ENCODE measurements around the gene DLG1. TPM values are rescaled to one million over a fixed set of nuclear protein-coding genes. Genes with fewer than 3 reads are reported as not detected.

The DLG1 gene
- total RNA-seq, 1 donor from 2014 or later, result 99.6 TPM

DNA sequence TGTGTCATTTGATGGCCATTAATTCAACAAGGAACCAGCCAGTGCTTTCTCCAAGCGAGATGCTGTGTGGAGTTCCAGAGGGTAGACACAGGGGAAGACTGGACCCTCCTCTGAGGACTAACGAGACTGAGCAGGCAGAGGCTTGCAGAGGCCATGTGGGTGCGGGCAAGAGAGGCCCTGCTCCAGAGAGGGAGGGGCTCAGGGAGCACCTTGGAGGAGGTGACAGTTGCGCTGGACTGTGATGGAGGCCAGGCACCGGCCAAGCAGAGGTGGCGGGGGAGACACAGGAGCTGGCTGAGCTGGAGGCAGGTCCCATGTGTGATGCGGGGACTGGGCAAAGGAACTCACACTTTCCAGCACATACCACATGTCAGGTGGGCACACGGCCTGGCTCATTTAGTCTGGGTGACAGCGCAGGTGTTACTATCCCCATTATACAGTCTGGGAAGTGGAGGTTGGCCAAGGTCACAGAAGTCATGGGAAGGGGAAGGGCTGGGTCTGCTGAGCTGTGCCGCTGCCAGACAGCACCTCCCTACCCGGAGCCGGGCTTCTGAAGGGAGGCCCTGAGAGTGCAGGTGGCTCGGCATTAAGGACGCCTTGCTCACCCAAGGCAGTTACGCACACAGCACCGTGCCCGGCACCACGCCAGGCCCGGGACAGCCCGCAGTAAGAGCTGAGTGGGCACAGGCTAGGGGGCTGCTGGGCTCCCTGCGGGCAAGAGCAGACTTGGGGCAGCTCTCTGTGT is 272.5 kb downstream of the DLG1 start:
- Mint-ChIP-seq H3K36me3 (ENCODE audit: insufficient read depth) (peaks cover 3% of the 10 kb centered on the region), H3K4me3 (ENCODE audit: low read depth) (no peak overlapping the region), H3K9me3 (ENCODE audit: low read depth) (no peaks in the 10 kb centered on the region), H3K27me3 (peaks cover 69% of the 10 kb centered on the region), H3K27ac (no peak overlapping the region), H3K4me1 (ENCODE audit: low read depth) (peaks cover 4% of the 10 kb centered on the region)
- DNase-seq (ENCODE audit: low spot score, unreplicated experiment), result no peak
- TF ChIP-seq, protein P1, sequence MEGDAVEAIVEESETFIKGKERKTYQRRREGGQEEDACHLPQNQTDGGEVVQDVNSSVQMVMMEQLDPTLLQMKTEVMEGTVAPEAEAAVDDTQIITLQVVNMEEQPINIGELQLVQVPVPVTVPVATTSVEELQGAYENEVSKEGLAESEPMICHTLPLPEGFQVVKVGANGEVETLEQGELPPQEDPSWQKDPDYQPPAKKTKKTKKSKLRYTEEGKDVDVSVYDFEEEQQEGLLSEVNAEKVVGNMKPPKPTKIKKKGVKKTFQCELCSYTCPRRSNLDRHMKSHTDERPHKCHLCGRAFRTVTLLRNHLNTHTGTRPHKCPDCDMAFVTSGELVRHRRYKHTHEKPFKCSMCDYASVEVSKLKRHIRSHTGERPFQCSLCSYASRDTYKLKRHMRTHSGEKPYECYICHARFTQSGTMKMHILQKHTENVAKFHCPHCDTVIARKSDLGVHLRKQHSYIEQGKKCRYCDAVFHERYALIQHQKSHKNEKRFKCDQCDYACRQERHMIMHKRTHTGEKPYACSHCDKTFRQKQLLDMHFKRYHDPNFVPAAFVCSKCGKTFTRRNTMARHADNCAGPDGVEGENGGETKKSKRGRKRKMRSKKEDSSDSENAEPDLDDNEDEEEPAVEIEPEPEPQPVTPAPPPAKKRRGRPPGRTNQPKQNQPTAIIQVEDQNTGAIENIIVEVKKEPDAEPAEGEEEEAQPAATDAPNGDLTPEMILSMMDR (IDR thresholded peaks at IDR 0.05; ENCODE audit: unreplicated experiment), result no peak

DNA sequence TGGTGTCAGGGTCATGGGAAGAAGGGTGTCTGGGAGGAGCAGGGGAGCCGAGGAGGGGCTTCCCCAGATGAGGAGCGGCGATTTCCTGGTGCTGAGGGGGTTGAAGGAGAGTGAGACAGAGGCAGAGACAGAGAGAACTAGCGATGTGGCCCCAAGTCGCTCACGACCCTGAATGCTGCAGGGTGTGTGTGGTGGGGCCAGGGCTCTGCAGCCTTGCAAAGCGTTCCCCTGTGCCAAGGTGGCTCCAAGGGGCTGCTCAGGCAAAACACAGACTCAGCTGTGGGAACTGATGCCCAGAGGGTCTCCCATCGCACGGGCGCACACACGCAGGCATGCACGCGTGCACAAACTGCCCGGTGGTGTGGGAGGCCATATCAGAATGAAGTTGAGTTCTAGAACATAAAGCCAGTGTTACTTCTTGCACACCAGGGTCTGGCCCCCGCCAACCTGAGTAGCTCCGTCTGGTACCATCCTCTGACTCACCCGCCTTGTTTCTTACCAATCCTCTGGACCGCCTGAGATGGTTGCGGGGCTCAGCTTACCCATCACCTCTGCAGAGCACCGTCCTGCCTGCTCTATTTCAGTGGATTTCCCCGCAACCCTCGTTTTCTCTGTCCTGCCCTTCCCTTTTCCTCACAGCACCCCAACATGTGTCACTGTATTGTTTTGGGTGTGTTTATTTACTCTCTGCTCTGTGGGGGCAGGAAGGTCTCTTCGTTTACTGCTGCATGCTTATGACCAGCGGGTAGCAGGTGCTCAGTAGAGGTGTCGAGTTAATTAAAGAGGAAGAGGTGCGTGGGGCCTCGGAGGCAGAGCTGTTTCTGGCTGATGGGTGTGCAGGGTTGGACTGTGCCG is 273.3 kb downstream of the DLG1 start:
- Mint-ChIP-seq H3K36me3 (ENCODE audit: insufficient read depth) (peaks cover 3% of the 10 kb centered on the region), H3K27ac (no peak overlapping the region), H3K4me3 (ENCODE audit: low read depth) (peak overlapping the region; percentile 37), H3K4me1 (ENCODE audit: low read depth) (peaks cover 4% of the 10 kb centered on the region), H3K9me3 (ENCODE audit: low read depth) (no peaks in the 10 kb centered on the region), H3K27me3 (peaks cover 65% of the 10 kb centered on the region)
- DNase-seq (ENCODE audit: low spot score, unreplicated experiment), result no peak
- TF ChIP-seq, protein P1 (IDR thresholded peaks at IDR 0.05; ENCODE audit: unreplicated experiment), result no peak

DNA sequence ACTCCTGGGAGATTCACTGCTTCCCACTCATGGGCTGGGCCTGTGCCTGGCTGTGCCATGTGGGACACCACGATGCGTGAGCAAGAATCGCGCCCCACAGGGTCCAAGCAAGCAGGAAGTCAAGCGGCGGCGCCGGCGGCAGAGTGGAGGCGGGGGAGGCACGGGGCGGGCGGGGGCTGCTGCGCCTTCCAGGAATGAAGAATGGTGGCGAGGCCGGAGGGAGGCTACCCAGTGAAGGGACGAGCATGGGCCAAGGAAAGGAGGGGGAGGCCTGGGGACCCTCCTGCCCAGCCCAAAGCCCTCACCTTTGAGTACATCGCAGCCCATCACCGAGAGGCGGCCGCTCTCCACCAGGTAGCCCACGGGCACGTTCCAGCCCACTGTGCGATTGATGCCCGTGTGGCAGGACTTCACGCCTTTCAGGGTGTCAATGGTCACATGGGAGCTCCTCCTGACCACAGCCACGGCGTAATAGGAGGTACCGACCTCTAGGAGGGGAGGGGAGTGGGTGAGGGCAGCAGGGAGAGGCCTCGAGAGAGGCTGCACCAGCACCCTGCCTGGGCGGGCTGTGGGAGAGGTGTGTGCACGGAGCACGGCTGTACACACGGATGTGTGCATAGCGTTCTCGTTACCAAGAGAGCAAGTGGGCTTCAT is 274.3 kb downstream of the DLG1 start:
- TF ChIP-seq, protein P1 (IDR thresholded peaks at IDR 0.05; ENCODE audit: unreplicated experiment), result no peak
- Mint-ChIP-seq H3K36me3 (ENCODE audit: insufficient read depth) (peaks cover 3% of the 10 kb centered on the region), H3K27me3 (peaks cover 69% of the 10 kb centered on the region), H3K4me1 (ENCODE audit: low read depth) (peaks cover 7% of the 10 kb centered on the region), H3K27ac (no peak overlapping the region), H3K4me3 (ENCODE audit: low read depth) (no peak overlapping the region), H3K9me3 (ENCODE audit: low read depth) (no peaks in the 10 kb centered on the region)
- DNase-seq (ENCODE audit: low spot score, unreplicated experiment), result no peak

DNA sequence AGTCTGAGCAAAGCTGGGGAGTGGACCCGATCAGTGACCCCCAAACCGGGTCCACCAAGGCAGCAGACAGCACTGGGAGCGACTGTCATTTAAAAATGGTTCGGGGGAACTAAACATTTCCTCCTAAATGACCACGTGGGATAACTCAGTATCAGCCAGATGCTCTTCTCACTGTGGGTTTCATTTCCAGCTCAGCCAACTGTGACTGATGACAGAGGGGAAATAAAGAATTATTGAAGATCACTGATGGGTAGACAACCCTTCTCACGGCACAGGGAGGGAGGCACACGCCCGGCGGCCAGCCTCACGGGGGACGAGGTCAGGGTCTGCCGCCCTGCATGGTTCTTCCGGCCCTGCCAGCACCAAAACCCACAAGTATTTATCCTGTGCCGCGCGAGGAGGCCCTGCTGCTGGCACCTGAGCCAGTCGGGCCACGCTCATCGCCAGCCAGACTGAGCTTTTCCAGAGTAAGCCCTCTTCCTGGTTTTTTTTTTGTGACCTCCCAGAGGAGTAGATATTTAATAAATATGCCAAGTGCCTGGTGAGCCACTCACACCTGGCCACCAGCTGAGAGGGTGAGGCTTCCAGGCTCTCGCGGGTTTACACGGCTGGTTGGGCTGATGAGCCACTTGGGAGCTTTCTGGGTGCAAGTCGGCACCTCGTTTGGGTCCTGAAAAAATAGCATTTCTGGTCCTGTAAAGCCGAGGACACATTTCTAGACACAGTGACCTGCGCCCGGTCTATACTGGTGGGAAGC is 275.0 kb downstream of the DLG1 start:
- TF ChIP-seq, protein P1 (IDR thresholded peaks at IDR 0.05; ENCODE audit: unreplicated experiment), result no peak
- H3K4me1 Mint-ChIP-seq (ENCODE audit: low read depth), result peaks cover 11% of the 10 kb centered on the region
- no peak for DNase-seq (ENCODE audit: low spot score, unreplicated experiment)
- H3K9me3 Mint-ChIP-seq (ENCODE audit: low read depth), result no peaks in the 10 kb centered on the region
- peaks cover 3% of the 10 kb centered on the region for H3K36me3 Mint-ChIP-seq (ENCODE audit: insufficient read depth)
- H3K27me3 Mint-ChIP-seq, result peaks cover 72% of the 10 kb centered on the region
- no peak overlapping the region for H3K27ac Mint-ChIP-seq
- no peak overlapping the region for H3K4me3 Mint-ChIP-seq (ENCODE audit: low read depth)
